UCSD-AML1 (cell line): ENCODE data around the gene CASP8.

Experiments
- DNase-seq: peaks from one replicate; lab custom pipeline; 2025; ENCODE audit not compliant: unreplicated experiment; lab: John Stamatoyannopoulos, UW

The CASP8 gene

GRCh38 chr2:201329409-201329808 is 69.1 kb downstream of the CASP8 start:
- no peak for DNase-seq
